ENCODE measurements around the gene HECTD3.

The HECTD3 gene

DNA sequence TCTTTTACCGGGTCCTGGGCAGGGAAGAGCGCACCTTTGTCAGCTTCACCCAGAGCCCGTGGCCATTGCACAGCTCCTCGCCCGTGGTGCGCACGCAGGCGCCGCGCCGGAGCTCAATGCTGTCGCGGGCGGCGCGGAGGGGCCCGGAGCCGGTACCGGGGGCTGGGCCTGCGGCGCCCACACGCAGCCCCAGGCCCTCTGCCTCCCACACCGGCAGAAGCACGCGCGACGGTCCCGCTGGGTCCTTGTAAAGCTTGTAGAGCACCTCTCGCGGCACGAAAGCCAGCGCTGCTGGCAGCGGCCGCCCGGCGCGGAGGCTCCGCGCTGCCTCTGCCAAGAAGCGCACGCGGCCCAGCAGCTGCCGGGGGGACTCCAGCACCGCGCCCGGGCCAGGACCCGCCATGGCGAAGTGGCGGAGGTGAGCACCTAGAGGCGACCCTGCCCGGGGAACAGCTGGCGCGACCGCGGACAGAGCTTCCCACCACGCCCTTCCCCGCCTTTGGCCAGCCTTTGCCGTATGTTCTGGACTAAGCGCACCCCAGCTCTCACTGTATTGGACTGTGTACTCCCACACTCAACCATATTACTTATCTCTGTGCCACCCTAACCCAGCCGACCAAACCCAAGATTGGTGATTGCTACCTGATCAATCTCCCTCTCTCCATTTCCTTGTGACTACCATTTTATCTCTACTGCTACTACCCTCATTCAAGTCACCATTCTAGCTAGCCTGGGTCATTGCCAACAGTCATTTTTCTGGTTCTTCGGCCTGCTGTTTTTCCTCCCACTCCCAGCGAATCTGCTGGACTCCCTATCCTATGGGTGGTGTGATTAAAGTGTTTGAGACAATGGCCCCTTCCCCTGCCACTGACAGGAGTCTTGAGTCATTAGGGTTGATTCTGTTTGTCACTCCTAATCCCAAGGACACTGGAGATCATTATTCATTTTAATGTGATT, at the start of gene HECTD3:
TSS of gene HECTD3 (minus strand) at position 470 of the 957 bp plus-strand sequence. CDS start at position 403, 67 bp downstream.
- no peaks in the 10 kb centered on the region for H3K9me3 ChIP-seq
- H3K36me3 ChIP-seq: peaks cover 55% of the 10 kb centered on the region
- H3K4me2 ChIP-seq: peak within 1 kb of the TSS; percentile 100
- peak within 1 kb of the TSS; percentile 100 for H3K4me3 ChIP-seq
- H4K20me1 ChIP-seq: peaks cover 9% of the 10 kb centered on the region; the same call in 1 of the 2 replicates
- H3K4me1 ChIP-seq: peaks cover 39% of the 10 kb centered on the region
- peak within 1 kb of the TSS; percentile 83 for H3K9ac ChIP-seq
- no peaks in the 10 kb centered on the region for H3K27me3 ChIP-seq
- H3K27ac ChIP-seq: peak within 1 kb of the TSS; percentile 53
- TF ChIP-seq Cebpa-rat (IDR thresholded peaks at IDR 0.05): no peak

DNA sequence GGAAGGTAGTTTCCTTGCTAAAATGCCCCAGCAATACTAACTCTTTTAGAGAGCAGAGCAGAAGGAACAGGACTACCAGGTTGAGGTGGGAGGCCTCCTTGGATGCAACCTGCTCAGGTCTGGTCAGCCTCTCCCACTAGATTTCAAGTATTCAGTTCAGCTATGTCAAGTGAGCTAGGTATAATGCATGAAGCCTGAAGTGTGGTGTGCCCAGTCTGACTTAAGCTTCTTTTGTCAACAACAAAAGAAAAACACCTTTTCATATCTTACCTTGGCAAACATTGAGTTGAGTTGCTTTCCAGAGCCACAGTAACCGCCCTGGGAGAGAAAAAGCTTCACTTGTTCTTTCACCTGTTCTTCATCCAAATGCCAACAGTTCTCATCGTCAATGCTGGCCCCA, 48.7 kb upstream of the HECTD3 start:
- Histone ChIP-seq H3K4me1 (no peaks in the 10 kb centered on the region), H3K9me3 (no peaks in the 10 kb centered on the region), H3K4me3 (no peak overlapping the region), H3K4me2 (no peak overlapping the region), H3K9ac (no peak overlapping the region), H3K27me3 (no peaks in the 10 kb centered on the region), H4K20me1 (no peaks in the 10 kb centered on the region), H3K27ac (no peak overlapping the region), H3K36me3 (no peaks in the 10 kb centered on the region)
- no peak for TF ChIP-seq Cebpa-rat (IDR thresholded peaks at IDR 0.05)

DNA sequence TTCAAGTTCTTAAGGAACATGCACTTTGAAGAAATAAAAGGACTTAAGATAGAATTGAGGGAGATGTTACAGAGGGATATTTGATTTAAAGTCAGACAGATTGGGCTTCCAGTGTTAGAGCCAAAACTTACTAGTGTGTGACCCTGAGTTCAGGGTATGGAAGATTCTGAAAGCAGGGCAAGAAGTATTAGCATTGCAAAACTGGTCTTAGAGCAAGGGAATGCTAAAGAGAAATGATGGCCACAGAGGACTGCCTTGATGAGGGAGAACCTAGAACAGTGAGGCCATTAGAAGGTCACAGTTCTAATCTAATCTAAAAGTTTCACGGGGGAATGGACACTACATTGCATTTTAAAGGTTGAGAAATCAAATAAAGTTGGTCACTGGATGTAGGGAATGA, 46.4 kb upstream of the HECTD3 start:
- Histone ChIP-seq H3K27me3 (no peaks in the 10 kb centered on the region), H3K27ac (no peak overlapping the region), H3K4me2 (no peak overlapping the region), H3K4me3 (no peak overlapping the region), H3K4me1 (0 out of 2 replicates have a peak, but pooled peaks cover 9% of the 10 kb centered on the region), H4K20me1 (no peaks in the 10 kb centered on the region), H3K9ac (no peak overlapping the region), H3K36me3 (no peaks in the 10 kb centered on the region), H3K9me3 (no peaks in the 10 kb centered on the region)
- no peak for TF ChIP-seq Cebpa-rat (IDR thresholded peaks at IDR 0.05)

DNA sequence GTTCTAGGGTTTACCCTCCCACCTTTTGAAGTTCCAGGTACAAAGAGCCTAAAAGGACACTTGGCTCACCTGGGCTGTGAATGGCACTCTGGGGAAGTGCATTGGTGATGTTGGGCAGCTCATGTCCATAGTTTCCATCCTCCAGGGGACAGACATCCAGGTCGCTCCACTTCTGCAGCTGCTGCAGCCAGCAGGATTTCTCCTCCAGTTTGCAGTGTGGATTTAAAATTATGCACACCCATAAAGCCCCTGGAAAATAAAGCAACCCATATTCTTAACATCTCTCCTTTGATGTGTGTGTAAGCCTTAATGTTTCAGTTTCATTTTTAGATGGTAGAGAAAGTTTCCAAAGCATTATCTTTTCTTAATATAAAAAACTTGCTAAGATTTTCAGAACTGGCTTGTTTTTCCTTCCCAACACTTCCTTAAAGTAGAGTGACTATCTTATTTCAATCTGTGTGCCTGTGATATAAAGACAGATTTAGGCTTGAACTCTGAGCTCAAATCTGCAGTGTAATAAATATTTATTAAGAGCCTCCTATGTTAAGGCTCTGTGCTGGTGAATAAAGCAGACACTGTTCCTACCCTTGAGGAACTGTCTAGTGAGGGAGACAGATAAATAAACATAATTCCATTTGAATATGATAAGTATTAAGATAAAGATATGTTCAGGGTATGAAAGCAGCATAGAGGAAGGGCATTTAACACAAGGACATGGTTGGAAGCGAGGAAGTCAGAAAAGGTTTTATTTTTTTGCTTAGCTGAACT, 40.1 kb upstream of the HECTD3 start:
- Histone ChIP-seq H3K9ac (no peak overlapping the region), H3K4me3 (no peak overlapping the region), H3K9me3 (no peaks in the 10 kb centered on the region), H4K20me1 (no peaks in the 10 kb centered on the region), H3K36me3 (no peaks in the 10 kb centered on the region), H3K27ac (no peak overlapping the region), H3K4me1 (peaks cover 29% of the 10 kb centered on the region), H3K4me2 (peak overlapping the region; percentile 68), H3K27me3 (no peaks in the 10 kb centered on the region)
- no peak for TF ChIP-seq Cebpa-rat (IDR thresholded peaks at IDR 0.05)

DNA sequence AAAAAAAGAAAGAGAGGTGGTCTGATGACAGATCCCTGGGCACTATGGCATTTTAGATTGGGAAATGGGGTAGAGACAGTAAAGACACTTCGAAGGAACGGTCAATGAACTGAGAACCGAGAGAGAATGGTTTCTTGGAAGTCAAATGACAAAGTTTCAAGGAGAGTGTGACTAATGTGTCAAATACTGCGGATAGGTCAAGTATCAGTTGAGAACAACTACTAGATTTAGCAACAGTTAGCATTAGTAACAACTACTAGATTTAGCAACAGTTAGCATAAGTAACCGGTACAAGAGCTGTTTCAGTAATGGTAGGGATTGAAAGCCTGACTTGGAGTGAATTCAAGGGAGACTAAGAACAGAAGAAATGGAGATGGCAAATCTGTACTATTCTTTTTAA, 35.9 kb upstream of the HECTD3 start:
- no peaks in the 10 kb centered on the region for H3K36me3 ChIP-seq
- H3K9ac ChIP-seq: no peak overlapping the region
- peaks cover 21% of the 10 kb centered on the region for H3K4me1 ChIP-seq
- H4K20me1 ChIP-seq: no peaks in the 10 kb centered on the region
- no peaks in the 10 kb centered on the region for H3K27me3 ChIP-seq
- H3K4me2 ChIP-seq: no peak overlapping the region
- no peak for TF ChIP-seq Cebpa-rat (IDR thresholded peaks at IDR 0.05)
- H3K9me3 ChIP-seq: no peaks in the 10 kb centered on the region
- H3K4me3 ChIP-seq: no peak overlapping the region
- H3K27ac ChIP-seq: no peak overlapping the region

DNA sequence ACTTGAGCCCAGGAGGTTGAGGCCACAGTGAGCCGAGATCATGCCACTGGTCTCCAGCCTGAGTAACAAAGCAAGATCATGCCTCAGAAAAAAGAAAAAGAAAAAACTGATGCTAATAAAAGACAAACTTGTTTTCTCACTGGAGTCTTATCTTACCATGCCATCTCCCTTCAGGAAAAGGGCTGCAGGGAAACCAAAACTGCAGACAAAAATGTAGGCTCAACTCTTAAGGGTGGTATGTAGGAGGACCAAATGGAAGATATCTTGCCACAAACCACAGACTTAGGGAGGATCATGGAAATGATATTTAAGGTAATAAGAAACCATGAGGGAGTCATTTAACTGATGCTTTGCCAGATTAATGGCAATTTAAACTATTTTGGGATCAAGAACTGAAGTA, 33.8 kb upstream of the HECTD3 start:
- H3K4me3 ChIP-seq: no peak overlapping the region
- H3K36me3 ChIP-seq: no peaks in the 10 kb centered on the region
- H4K20me1 ChIP-seq: no peaks in the 10 kb centered on the region
- no peak overlapping the region for H3K9ac ChIP-seq
- H3K27me3 ChIP-seq: no peaks in the 10 kb centered on the region
- no peak overlapping the region for H3K27ac ChIP-seq
- no peak for TF ChIP-seq Cebpa-rat (IDR thresholded peaks at IDR 0.05)
- H3K9me3 ChIP-seq: no peaks in the 10 kb centered on the region
- H3K4me2 ChIP-seq: no peak overlapping the region
- peaks cover 8% of the 10 kb centered on the region for H3K4me1 ChIP-seq

DNA sequence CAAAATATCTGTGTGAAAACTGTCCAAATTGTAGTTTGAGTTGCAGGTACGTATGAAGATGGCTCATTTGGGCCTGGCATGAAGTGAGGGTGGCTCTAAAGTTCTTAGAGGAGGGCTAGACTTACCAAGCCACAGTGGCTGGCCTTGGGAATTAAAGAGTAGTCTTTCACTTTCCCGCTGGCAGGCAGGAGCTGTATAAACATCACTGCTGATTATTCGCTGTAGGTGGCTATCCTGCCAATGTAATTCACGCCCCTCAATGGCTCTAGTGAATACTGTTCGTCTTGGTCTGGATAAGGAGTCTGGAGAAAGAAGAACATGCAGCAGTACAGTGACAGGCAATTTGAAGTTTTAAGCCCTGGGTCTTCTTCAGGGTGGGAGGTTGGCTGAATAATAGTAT, 32.0 kb upstream of the HECTD3 start:
- Histone ChIP-seq H3K4me1 (peaks cover 8% of the 10 kb centered on the region), H3K4me2 (no peak overlapping the region), H3K9ac (no peak overlapping the region), H3K27me3 (no peaks in the 10 kb centered on the region), H3K4me3 (no peak overlapping the region), H3K36me3 (no peaks in the 10 kb centered on the region), H3K9me3 (no peaks in the 10 kb centered on the region), H3K27ac (no peak overlapping the region), H4K20me1 (no peaks in the 10 kb centered on the region)
- no peak for TF ChIP-seq Cebpa-rat (IDR thresholded peaks at IDR 0.05)

DNA sequence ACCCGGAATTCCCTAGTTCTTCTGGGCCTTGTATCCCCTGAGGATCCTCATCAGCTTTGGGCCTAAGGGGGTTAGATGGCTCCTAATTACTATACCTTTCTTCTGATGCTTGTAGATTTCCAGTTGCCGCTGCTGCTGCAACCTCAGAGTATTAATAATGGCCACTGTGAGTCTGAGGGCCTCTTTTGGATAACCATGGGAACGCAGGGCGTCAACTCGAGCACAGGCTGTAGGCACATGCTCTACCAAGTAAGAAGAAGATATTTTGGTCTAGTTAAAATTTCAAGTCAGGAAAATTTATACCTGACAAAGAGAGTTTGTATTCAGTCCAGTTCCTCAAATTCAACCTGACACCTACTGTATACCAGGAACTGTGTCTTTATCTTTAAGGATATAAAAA, 29.2 kb upstream of the HECTD3 start:
- no peaks in the 10 kb centered on the region for H3K4me1 ChIP-seq
- H3K27ac ChIP-seq: no peak overlapping the region
- H3K9me3 ChIP-seq: no peaks in the 10 kb centered on the region
- no peak overlapping the region for H3K9ac ChIP-seq
- no peaks in the 10 kb centered on the region for H3K36me3 ChIP-seq
- H3K4me3 ChIP-seq: no peak overlapping the region
- no peaks in the 10 kb centered on the region for H3K27me3 ChIP-seq
- TF ChIP-seq Cebpa-rat (IDR thresholded peaks at IDR 0.05): no peak
- H4K20me1 ChIP-seq: no peaks in the 10 kb centered on the region
- H3K4me2 ChIP-seq: no peak overlapping the region

DNA sequence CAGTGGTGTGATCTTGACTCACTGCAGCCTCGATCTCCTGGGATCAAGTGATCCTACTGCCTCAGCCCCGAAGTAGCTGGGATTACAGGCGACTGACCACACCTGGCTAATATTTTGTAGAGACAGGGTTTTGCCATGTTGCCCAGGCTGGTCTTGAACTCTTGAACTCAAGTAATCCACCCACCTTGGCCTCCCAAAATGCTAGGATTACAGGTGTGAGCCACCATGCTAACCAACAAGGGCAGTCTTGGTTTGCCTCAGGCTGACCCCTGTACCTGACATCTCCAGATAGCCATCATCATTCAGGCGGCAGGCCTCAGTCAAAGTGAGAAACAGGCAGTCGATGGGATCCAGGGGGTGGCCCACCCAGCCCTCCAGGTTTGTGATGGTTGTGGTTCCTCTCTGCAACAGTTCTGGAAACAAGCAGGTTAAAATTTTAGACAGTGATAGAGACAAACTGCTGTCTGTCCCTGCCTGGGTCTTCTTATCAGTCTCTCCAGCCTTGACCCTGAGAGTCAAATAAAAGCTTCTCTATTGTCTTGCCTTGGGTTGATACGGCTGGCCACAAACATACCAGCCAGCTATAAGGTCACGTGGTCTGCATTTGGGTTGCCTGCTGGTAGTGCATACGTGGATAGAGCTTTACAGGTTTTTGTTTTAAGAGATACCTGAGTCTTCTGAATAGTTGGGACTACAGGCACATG, 27.7 kb upstream of the HECTD3 start:
- no peaks in the 10 kb centered on the region for H3K4me1 ChIP-seq
- no peak overlapping the region for H3K27ac ChIP-seq
- no peaks in the 10 kb centered on the region for H3K36me3 ChIP-seq
- H3K9me3 ChIP-seq: no peaks in the 10 kb centered on the region
- H3K4me3 ChIP-seq: no peak overlapping the region
- no peak for TF ChIP-seq Cebpa-rat (IDR thresholded peaks at IDR 0.05)
- no peak overlapping the region for H3K9ac ChIP-seq
- H3K4me2 ChIP-seq: no peak overlapping the region
- H3K27me3 ChIP-seq: no peaks in the 10 kb centered on the region
- no peaks in the 10 kb centered on the region for H4K20me1 ChIP-seq

Measured in BLaER1 (cell line).